Neural cell (in vitro differentiated cells): ENCODE data around the gene ARHGEF4. TPM values are rescaled to one million over a fixed set of nuclear protein-coding genes. Genes with fewer than 3 reads are reported as not detected.

Source experiments
- H2AFZ ChIP-seq: fragments of 200-600, 300-800 bp; sonication (generic), shearing (Covaris generic); 2 replicates; pipeline ENCODE4 v1.6.0; 2014; ENCODE audit warnings: low read depth, mild to moderate bottlenecking, antibody characterized with exemption, low read length, moderate library complexity
- H3F3A ChIP-seq: fragments of 200-600 bp; shearing (Covaris generic); 2 replicates; pipeline ENCODE4 v1.6.1; 2016; ENCODE audit warnings: mild to moderate bottlenecking, moderate library complexity, mixed read lengths, antibody characterized with exemption, low read length; ENCODE audit not compliant: insufficient read depth, poor library complexity, severe bottlenecking
- H3K27ac ChIP-seq: fragments of 200-600, 300-800 bp; sonication (generic), shearing (Covaris generic); 2 replicates; pipeline ENCODE4 v1.5.1; 2014; ENCODE audit warnings: mild to moderate bottlenecking, low read length, moderate library complexity
- H3K27me3 ChIP-seq: fragments of 300-800, 200-600 bp; sonication (generic), shearing (Covaris generic); 2 replicates; pipeline ENCODE4 v1.6.0; 2014; ENCODE audit warnings: mild to moderate bottlenecking, low read depth, low read length, moderate library complexity; ENCODE audit not compliant: insufficient read depth
- H3K36me3 ChIP-seq: fragments of 300-800, 200-600 bp; sonication (generic), shearing (Covaris generic); 2 replicates; pipeline ENCODE4 v1.5.1; 2014; ENCODE audit warnings: mild to moderate bottlenecking, antibody characterized with exemption, low read length, moderate library complexity; ENCODE audit not compliant: insufficient read depth
- H3K4me2 ChIP-seq: fragments of 300-800, 200-600 bp; sonication (generic), shearing (Covaris generic); 2 replicates; pipeline ENCODE4 v1.6.0; 2014; ENCODE audit warnings: mild to moderate bottlenecking, low read length
- H3K4me3 ChIP-seq: fragments of 300-800, 200-600 bp; sonication (generic), shearing (Covaris generic); 2 replicates; pipeline ENCODE4 v1.5.1; 2014; ENCODE audit warnings: mild to moderate bottlenecking, low read length, moderate library complexity
- H3K79me2 ChIP-seq: fragments of 200-600 bp; shearing (Covaris generic); replicated peaks from 2 replicates; pipeline ENCODE4 v1.6.0; 2014; ENCODE audit warnings: mild to moderate bottlenecking, low read length, moderate library complexity; ENCODE audit not compliant: insufficient read depth
- H3K9ac ChIP-seq: fragments of 300-800, 200-600 bp; sonication (generic), shearing (Covaris generic); 2 replicates; pipeline ENCODE4 v1.6.1; 2016; ENCODE audit warnings: mild to moderate bottlenecking, low read length, mixed read lengths
- H3K9me2 ChIP-seq: fragments of 200-600 bp; shearing (Covaris generic); 2 replicates; pipeline ENCODE4 v1.6.1; 2016; ENCODE audit warnings: mild to moderate bottlenecking, low read length, mixed read lengths; ENCODE audit not compliant: insufficient read depth
- H3K9me3 ChIP-seq: fragments of 200-600, 300-800 bp; sonication (generic), shearing (Covaris generic); 2 replicates; pipeline ENCODE4 v1.6.1; 2016; ENCODE audit warnings: mild to moderate bottlenecking, mixed run types, low read length, moderate library complexity, mixed read lengths
- H4K20me1 ChIP-seq: fragments of 200-600 bp; shearing (Covaris generic); 2 replicates; pipeline ENCODE4 v1.6.1; 2016; ENCODE audit warnings: mild to moderate bottlenecking, mixed run types; ENCODE audit not compliant: insufficient read depth
- CTCF ChIP-seq: fragments of 450-650 bp; IDR thresholded peaks from 2 replicates; pipeline ENCODE4 v1.5.1; 2014; ENCODE audit warnings: antibody characterized with exemption, mild to moderate bottlenecking, moderate library complexity; ENCODE audit not compliant: poor library complexity, severe bottlenecking
- EP300 ChIP-seq: fragments of 450-650 bp; conservative IDR thresholded peaks from 2 replicates; pipeline ENCODE4 v1.6.1; 2014; ENCODE audit warnings: antibody characterized with exemption, mild to moderate bottlenecking, moderate library complexity; ENCODE audit not compliant: poor library complexity, severe bottlenecking
- EZH2 ChIP-seq: fragments of 200-600, 300-800 bp; shearing (Covaris generic), sonication (generic); IDR thresholded peaks from 2 replicates; pipeline ENCODE4 v1.6.1; 2014; ENCODE audit warnings: antibody characterized with exemption, low read length, borderline replicate concordance, mild to moderate bottlenecking; ENCODE audit not compliant: insufficient read depth, poor library complexity, severe bottlenecking
- MXI1 ChIP-seq: fragments of 450-650 bp; conservative IDR thresholded peaks from 2 replicates; pipeline ENCODE4 v1.6.1; 2014; ENCODE audit warnings: antibody characterized with exemption, mild to moderate bottlenecking; ENCODE audit not compliant: poor library complexity, severe bottlenecking
- POLR2AphosphoS5 ChIP-seq: IDR thresholded peaks from 2 replicates; pipeline ENCODE4 v1.6.1; 2012
- RAD21 ChIP-seq: fragments of 450-650 bp; conservative IDR thresholded peaks from 2 replicates; pipeline ENCODE4 v1.6.1; 2014; ENCODE audit warnings: antibody characterized with exemption, mild to moderate bottlenecking, moderate library complexity
- SMC3 ChIP-seq: fragments of 450-650 bp; conservative IDR thresholded peaks from 2 replicates; pipeline ENCODE4 v1.6.1; 2014; ENCODE audit warnings: antibody characterized with exemption, mild to moderate bottlenecking, moderate library complexity; ENCODE audit not compliant: poor library complexity
- TAF1 ChIP-seq: IDR thresholded peaks from 2 replicates; pipeline ENCODE4 v1.6.1; 2012; ENCODE audit warnings: low read depth
- polyA plus RNA-seq: library from polyadenylated mRNA; depleted of rRNA; stranded (reverse); fragments of >200 nt; gene quantifications from 2 replicates; pipeline ENCODE4 v1.2.3, GENCODE V29; 2014
- TF ChIP-seq, protein P1 (sequence below): IDR thresholded peaks from 2 replicates; pipeline ENCODE4 v1.6.1; 2012; ENCODE audit warnings: borderline replicate concordance

Gene ARHGEF4
- polyA plus RNA-seq, 1 donor from 2014 or later, result 45.9 TPM

DNA sequence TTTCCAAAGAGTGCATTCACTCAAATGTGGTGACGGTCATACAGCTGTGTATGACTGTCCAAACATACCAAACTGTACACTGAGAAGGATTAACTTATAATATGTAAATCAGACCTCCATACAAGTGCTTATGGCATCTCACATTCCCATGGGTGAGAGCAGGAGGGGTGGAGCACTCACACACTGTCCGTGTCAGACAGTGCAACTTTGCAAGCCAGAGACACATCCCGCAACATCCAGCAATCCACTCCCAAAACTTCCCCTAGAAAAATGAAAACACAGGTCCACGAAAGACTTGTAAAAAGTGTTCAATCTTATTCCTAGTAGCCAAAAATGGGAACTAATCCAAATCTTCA lies 220.2 kb downstream of the ARHGEF4 start:
- H3K9me3 ChIP-seq, result no peaks in the 10 kb centered on the region
- TF ChIP-seq EZH2 (no peak), POLR2AphosphoS5 (no peak)
- TF ChIP-seq, protein P1, sequence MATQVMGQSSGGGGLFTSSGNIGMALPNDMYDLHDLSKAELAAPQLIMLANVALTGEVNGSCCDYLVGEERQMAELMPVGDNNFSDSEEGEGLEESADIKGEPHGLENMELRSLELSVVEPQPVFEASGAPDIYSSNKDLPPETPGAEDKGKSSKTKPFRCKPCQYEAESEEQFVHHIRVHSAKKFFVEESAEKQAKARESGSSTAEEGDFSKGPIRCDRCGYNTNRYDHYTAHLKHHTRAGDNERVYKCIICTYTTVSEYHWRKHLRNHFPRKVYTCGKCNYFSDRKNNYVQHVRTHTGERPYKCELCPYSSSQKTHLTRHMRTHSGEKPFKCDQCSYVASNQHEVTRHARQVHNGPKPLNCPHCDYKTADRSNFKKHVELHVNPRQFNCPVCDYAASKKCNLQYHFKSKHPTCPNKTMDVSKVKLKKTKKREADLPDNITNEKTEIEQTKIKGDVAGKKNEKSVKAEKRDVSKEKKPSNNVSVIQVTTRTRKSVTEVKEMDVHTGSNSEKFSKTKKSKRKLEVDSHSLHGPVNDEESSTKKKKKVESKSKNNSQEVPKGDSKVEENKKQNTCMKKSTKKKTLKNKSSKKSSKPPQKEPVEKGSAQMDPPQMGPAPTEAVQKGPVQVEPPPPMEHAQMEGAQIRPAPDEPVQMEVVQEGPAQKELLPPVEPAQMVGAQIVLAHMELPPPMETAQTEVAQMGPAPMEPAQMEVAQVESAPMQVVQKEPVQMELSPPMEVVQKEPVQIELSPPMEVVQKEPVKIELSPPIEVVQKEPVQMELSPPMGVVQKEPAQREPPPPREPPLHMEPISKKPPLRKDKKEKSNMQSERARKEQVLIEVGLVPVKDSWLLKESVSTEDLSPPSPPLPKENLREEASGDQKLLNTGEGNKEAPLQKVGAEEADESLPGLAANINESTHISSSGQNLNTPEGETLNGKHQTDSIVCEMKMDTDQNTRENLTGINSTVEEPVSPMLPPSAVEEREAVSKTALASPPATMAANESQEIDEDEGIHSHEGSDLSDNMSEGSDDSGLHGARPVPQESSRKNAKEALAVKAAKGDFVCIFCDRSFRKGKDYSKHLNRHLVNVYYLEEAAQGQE, result no peak
- no peaks in the 10 kb centered on the region for H4K20me1 ChIP-seq
- H3K27ac ChIP-seq, result no peak overlapping the region
- H3K9ac ChIP-seq, result no peak overlapping the region
- H3K4me2 ChIP-seq, result no peak overlapping the region
- H3K27me3 ChIP-seq, result no peaks in the 10 kb centered on the region
- H3F3A ChIP-seq, result no peaks in the 10 kb centered on the region
- H3K9me2 ChIP-seq, result no peaks in the 10 kb centered on the region
- no peak overlapping the region for H2AFZ ChIP-seq
- no peak overlapping the region for H3K4me3 ChIP-seq
- H3K79me2 ChIP-seq, result peaks cover 34% of the 10 kb centered on the region
- H3K36me3 ChIP-seq, result peaks cover 6% of the 10 kb centered on the region

DNA sequence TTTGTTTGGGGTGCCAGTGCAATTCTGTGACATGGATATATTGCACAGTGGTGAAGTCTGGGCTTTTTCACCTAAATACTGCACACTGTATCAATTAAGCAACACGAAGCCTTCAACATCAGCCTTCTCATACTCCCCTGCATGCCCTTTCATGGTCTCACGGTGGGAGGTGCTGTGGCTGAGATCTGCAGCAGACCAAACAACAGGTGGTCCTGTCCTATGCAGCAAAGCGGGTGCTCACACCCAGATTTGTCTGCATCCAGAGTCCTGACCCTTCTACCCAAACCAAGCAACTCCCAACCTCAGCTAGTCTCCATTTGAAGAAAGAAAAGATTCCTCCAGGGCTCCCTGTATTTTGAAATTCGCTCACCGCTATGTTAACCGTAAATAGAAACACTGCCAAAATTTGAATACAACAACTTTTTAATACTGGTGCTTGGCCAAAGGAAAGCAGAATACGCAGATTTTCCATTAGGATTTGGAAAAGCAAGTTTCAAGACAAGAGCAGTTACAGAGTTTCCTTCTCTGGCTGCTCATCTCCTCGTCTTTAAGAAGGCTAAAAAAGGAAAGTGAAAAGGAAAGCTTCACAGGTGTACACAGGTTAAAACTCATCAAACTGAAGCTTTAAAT lies 221.6 kb downstream of the ARHGEF4 start:
- Histone ChIP-seq H3K9me2 (no peaks in the 10 kb centered on the region), H3K27me3 (no peaks in the 10 kb centered on the region), H3K36me3 (peaks cover 6% of the 10 kb centered on the region), H3F3A (no peaks in the 10 kb centered on the region), H3K4me2 (no peak overlapping the region), H3K27ac (no peak overlapping the region), H3K9ac (no peak overlapping the region), H2AFZ (no peak overlapping the region), H3K79me2 (peaks cover 43% of the 10 kb centered on the region), H3K4me3 (no peak overlapping the region), H4K20me1 (no peaks in the 10 kb centered on the region), H3K9me3 (no peaks in the 10 kb centered on the region)
- TF ChIP-seq MXI1, result no peak
- no peak for TF ChIP-seq RAD21
- TF ChIP-seq, protein P1, result no peak
- TF ChIP-seq EZH2, result no peak
- no peak for TF ChIP-seq EP300
- no peak for TF ChIP-seq SMC3
- no peak for TF ChIP-seq POLR2AphosphoS5
- no peak for TF ChIP-seq TAF1
- no peak for TF ChIP-seq CTCF
